GM12874 (cell line): ENCODE measurements around the gene SP2.
A peak's percentile ranks its signal among the peaks of the same experiment; 100 is the strongest.

Source experiments
- CTCF ChIP-seq: IDR thresholded peaks from 2 replicates; pipeline ENCODE4 v1.5.1; 2011; ENCODE audit warnings: low read depth, mild to moderate bottlenecking, control low read depth, low read length, moderate library complexity; ENCODE audit not compliant: insufficient read depth

SP2 gene

DNA sequence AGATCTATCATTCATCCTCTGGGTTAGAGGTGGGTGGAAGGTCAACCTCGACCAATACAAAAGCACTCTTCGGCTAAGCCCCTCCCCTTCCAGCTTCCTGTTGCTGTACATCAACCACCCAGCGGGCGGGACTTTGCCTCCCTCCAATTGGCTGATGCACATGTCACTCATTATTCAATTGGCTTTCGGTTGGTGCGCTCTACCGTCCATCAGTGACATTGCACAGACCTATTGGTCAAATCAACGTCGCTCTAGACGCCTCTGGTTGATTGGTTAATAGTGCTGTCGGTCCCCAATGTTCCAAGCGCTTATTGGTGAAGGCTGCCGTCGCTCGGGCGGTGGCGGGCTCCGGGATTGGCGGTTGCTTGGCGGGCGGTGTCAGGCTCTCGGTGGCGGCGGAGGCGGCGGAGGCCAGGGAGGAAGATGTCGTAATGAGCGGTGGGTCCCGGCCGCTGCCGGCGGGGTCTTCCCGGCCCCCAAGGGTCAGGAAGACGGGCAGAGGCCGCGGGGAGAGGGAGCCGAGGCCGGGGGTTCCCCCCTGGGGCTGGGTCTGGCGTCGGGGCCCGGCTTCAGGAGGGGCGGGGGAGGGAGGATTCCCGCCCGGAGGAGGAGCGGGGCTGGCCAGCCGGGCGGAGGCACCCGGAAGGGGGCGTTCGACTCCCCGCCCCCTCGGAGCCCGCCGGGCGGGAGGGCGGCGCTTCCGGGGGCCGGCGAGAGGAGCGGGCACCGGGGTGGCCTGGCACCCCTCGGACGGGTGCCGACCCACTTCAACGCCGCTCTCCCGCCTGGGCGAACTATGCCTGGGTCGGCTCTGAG, at the start of gene SP2:
SP2 (plus strand) TSS at position 381 of the 816 bp plus-strand sequence; CDS start at position 432, 51 bp downstream.
- TF ChIP-seq CTCF, result no peak

DNA sequence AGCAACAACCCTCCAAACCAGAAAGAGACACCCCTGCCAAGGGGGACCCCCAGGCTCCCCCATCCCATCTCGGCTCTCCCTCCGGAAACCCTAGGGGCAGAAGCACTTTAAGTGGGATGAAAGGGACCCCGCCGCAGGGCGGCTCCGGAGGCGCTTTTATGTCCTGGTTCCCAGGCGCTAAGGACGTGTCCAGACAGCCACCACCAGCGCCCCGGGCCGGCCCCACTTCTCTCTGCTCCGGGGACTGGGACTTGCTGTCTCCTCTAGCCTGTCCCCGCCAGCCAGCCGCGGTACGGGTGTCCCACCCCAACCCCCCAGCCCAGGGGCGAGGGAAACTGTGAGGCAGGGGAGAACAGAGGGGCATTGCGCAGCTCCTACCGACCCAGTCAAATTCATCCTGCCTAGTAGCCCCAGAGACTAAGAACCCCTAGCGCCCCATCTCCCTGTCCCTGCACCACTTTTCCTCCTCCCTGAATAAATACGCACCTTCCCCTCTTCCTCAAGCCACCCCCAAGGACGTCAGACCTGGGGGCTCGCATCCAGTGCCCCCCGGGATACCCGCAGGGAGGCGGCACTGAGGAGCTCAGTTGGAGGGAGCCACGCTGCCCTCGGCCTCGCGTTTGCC, 49.2 kb upstream of the SP2 start:
- no peak for TF ChIP-seq CTCF

DNA sequence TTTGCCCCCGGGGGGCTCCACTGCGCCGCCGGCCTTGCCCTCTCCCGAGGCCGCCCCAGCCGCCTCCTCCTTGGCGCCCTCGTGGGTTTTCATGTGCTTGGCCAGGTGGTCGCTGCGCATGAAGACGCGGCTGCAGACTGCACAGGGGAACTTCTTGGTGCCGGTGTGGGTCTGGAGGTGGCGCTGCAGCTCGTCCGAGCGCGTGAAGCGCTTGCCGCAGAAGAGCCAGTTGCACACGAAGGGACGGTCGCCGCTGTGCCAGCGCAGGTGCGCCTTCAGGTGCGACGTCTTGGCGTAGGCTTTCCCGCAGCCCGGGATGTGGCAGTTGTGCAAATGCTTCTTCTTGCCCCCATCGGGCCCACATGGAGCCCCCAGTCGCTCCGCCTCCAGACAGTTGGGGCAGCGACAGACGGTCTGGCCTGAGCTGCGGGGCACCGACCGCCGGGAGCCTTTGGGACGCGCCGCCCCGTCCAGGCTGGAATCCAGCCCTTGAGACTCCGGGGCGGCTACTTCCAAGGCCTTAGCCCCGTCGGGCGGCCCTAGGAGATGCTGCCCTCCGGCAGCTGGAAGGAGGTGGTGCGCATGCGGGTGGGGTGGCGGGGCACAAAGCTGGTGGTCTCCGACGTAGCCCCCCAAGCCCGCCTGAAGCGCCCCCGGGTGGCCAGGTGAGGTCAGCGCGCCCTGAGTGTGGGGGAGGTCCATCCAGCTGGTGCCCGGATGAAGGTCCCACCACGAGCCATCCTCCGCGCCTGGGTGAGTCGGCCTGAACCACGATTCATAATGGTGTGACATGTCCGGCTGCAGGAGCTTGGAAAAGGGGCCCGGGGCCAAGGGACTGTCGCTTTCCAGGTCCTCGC, 48.5 kb upstream of the SP2 start:
- peak; percentile 44 for TF ChIP-seq CTCF

- TF ChIP-seq CTCF, result no peak
These were observed 47.9 kb upstream of the SP2 start for GRCh38 chr17:47848198-47848513.

DNA sequence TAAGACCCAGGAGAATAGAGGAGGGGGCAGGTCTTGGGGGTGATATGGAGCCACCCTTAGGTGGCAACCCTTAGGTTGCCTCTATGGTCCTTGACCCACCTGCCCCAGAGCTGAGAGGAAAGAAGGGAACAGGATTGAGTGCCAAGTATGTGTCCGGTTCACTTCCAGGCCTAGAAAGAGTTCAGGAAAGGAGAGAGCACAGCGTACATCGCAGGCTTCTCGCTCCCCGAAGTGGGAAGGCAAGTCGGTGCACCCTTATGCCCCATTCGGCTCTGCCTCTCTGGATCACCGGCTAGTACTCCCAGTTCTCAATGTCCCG, 45.7 kb upstream of the SP2 start:
- TF ChIP-seq CTCF, result no peak

GRCh38 chr17:47850692-47851573, 45.1 kb upstream of the SP2 start, which contains the start of gene SP6:
TSS of gene SP6 (minus strand) at chr17:47851163. CDS start at chr17:47848429, 2,734 bp downstream.
- no peak for TF ChIP-seq CTCF
